Activated T-helper 9 cell treated with anti-CD3 and anti-CD28 coated beads, Interleukin-2, amount 50 U/mL, for 16 hours (primary cell): ENCODE data around the gene ELAPOR2.
A peak's percentile ranks its signal among the peaks of the same experiment; 100 is the strongest.
"Not testable (repeated sequence)": the region's sequence is repeated elsewhere in the genome, so short reads cannot be mapped to it uniquely, and the experiment has no call there.

Source experiments
- DNase-seq: peaks from one replicate; pipeline ENCODE4 v3.0.0-alpha.2; 2020; ENCODE audit warnings: low read depth

ELAPOR2 gene, protein sequence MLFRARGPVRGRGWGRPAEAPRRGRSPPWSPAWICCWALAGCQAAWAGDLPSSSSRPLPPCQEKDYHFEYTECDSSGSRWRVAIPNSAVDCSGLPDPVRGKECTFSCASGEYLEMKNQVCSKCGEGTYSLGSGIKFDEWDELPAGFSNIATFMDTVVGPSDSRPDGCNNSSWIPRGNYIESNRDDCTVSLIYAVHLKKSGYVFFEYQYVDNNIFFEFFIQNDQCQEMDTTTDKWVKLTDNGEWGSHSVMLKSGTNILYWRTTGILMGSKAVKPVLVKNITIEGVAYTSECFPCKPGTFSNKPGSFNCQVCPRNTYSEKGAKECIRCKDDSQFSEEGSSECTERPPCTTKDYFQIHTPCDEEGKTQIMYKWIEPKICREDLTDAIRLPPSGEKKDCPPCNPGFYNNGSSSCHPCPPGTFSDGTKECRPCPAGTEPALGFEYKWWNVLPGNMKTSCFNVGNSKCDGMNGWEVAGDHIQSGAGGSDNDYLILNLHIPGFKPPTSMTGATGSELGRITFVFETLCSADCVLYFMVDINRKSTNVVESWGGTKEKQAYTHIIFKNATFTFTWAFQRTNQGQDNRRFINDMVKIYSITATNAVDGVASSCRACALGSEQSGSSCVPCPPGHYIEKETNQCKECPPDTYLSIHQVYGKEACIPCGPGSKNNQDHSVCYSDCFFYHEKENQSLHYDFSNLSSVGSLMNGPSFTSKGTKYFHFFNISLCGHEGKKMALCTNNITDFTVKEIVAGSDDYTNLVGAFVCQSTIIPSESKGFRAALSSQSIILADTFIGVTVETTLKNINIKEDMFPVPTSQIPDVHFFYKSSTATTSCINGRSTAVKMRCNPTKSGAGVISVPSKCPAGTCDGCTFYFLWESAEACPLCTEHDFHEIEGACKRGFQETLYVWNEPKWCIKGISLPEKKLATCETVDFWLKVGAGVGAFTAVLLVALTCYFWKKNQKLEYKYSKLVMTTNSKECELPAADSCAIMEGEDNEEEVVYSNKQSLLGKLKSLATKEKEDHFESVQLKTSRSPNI

DNA sequence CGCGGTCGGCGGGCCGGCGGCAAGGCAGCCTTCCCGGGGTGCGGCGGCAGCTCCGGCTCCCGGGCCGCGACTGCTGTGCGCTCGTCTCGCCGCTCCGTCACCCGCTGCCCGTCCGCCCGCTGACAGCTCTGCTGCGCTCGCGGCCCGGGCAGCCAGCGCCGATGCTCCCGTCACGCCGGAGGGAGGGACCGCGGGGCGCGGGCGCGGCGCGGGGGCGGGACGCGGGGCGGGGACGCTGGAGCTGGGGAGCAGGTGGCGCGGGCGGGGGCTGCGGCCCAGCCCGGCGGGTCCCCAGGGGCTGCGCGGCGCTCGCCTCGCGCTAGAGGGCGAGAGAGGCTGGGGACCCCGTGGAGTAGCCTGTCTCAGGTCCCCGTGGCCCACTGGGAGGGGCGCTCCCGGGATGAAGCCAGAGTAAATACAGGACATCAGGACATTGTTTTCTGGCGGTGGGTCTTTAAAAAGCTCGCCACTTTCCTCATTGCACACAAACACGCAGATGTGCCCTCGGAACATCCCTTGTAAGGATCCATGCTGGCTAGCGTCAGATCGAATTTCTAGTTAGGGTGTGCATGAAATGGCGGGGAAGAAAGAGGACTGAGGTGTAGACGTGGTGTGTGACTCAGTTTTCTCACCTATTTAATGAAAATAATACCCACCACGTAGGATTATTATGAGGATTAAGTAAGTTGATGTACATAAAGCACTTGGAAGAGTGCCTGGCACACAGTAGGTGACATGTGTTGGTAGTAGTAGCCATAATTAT, at the start of gene ELAPOR2:
TSS of gene ELAPOR2 (minus strand) at position 130 of the 763 bp plus-strand sequence. CDS start 141 bp downstream, outside the sequence.
- DNase-seq, result peak; percentile 77

DNA sequence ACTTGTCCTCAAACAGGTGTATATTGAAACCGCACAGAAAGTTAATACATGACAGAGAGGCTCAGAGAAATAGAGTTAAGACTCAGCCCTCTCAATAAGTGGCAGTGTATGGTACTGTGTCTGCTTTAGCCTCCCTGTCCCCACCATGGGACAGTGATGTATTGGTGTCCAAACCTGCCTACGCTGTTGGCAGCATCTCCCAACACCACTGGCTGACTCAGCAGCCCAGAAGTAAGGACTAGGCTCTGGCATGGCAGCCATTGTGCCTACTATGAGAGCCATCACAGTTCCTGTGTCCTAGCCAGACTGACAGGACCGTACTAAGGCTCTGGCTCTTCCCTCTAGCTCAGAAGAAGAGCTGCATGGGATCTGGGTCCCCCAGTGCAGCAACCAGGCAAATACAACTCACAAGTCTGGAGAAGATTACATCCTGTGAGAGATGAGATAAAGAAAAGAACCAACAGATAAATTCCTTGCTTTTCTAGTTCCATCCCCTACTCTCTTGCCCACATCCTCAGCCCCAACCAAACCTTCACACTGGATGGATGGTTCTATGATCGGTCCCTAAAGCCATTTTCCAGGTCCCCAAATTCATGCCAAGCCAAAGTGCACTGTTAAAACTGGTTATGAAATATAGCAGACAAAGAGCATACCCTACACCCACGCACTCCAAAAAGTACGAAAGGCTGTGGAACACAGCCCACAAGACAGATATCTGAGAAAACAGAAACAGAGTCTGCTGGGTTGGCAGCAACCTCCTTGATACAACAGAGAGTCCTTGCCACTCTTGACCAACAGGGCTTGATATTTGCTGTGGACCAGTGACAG, 48.7 kb upstream of the ELAPOR2 start:
- DNase-seq, result no peak

DNA sequence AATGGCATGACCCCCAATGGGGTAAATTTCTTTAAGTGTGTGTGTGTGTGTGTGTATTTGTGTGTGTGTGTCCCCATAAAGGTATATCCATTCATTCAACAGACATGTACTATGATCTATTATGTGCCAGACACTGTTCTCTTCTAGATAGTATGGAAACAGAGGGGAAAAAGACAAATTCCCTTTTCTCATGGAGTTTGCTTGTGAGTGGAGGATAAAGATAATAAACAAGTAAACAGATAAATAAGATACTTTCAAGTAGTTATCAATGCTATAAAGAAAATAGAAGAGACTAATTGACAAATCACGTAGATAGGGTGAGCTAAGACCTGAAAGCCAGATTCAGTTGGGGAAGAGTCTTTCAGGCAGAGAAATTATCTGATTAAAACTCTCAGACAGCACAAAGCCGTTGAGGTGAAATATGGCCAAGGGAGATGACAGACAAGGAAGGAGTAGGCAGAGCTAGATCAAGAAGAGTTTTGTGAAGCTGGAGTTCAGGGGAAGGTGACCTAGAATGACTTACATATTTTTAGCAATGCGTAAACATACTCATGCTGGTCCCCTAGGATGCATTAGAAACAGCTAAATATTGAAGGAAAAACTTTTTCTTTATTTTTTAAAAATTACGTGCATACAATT, 47.6 kb upstream of the ELAPOR2 start:
- no peak for DNase-seq

DNA sequence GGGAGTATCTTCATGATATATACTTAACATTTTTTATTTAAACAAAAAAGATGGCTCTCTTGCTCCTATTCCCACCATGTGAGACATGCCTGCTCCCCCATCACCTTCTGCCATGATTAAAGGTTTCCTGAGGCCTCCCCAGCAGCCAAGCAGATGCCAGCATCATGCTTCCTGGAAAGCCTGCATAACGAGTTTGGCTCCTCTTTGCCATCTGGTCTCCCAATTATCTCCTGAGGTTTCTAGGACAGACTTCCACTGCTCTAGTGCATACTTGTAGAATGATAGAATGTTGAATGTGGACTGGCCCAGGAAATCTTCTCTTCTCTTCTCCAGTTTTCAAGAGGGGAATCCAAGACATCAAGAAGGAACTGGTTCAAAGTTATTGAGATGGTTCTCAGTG, 45.9 kb upstream of the ELAPOR2 start:
- no peak for DNase-seq

DNA sequence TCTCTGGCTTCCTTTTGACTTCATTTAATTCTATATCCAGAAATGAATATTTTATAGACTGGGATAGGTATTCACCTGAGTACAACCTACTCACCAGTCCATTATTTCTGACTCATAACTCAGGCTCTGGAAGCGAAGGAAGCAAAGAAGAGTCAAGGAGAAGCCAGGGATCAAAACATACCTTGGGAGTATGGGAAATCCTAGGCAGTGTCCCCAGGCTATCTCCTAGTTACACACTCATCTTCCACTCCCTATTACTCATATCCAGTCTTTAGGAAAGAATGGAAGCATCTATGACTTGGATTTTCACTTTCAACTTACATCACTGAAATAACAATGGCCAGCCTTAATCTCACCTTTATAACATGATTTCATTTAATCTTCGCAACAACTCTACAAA, 40.9 kb upstream of the ELAPOR2 start:
- no peak for DNase-seq

DNA sequence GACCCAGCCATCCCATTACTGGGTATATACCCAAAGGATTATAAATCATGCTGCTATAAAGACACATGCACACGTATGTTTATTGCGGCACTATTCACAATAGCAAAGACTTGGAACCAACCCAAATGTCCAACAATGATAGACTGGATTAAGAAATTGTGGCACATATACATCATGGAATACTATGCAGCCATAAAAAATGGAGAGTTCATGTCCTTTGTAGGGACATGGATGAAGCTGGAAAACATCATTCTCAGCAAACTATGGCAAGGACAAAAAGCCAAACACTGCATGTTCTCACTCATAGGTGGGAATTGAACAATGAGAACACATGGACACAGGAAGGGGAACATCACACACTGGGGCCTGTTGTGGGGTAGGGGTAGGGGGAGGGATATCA, 37.9 kb upstream of the ELAPOR2 start:
- DNase-seq, result not testable (repeated sequence)

DNA sequence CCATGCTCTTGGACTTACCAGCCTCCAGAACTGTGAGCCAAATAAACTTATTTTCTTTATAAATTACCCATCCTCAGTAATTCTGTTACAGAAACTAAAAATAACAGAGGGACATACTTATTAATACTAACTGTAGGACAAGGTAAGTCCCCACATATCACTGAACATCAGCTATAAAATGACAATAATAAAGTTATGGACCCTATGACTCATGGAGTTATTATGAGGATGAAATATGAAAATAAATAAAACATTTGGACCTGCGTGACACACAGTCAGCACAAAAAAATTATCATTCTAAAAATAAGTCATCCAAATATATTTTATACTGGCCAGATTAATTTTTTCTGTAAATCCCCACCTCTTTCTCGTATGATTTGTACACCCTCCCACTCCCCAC, 34.9 kb upstream of the ELAPOR2 start:
- no peak for DNase-seq

DNA sequence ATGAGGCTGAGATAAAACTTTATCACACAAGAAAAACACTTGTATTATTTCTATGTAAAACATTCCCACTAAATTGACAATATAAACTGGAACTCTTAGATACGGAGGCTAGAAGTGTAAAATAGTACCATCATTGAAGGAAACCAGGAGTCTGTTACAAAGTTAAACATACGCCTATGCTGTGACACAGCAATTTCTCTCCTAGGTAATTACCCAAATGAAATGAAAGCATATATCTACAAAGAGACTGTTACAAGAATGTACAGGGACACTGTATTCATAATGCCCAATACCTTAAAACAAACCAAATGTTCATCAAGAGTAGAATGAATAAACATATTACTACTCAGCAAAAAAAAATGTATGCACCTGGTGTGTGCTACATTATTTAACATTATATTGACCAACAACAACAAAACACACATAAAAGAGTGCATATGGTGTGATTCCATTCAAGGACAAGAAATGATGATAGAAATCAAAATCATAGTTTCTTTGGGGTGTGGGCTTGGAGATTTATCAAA, 33.2 kb upstream of the ELAPOR2 start:
- no peak for DNase-seq

DNA sequence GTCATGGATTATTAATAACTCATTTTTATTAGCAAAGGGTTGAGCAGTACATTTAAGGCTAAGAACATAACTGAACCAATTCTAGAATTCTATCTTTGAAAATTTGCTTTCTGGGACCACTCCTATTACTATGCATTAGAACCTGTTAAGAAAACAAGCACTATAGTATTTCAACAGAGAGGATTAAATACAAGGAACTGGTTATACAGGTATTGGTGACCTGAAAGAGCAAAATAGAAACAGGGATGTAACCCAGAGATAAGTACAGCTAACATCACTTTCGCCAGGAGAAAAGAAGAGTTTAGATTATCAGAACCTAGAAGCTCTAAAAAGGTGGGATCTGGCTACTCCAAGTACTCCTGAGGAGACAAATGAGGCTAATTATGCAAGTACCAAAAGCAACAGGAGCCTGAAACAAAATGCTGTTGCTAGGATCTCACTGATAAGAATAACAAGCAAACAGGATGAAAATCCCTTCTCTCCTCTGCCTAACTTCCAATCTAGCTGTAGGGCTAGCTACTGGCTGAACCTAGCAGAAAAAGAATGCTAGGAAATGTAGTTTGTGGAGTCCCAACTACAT, 32.1 kb upstream of the ELAPOR2 start:
- no peak for DNase-seq

DNA sequence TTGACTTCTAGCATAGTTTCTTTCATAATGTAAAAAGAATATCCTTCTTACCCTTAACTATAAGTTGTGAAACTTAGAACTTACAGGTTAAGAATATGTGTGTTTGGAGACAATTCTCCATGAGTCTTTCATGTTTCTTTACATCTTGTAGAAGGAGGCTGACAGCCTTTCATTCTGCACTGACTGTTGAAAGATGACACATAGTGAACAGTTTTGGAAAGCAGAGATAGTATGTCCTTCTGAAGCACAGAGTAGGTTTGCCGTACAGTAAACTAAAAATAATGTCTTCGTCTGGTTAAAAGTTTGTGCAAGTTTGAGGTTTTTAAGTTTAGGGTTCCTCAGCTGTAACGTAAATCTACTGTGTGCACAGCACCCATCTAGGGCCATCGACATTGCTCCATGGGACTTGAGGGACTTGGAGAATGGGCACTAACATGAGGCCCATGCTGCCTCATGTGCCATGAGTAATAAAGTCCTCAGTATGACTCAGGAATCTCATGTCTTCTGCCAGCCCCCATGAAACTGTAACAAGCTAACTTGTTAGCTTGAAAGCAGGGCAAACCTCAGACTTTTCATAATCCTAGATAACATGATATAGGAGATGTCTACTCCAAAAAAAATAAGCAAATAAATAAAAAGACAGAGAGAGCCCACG, 24.5 kb upstream of the ELAPOR2 start:
- no peak for DNase-seq

DNA sequence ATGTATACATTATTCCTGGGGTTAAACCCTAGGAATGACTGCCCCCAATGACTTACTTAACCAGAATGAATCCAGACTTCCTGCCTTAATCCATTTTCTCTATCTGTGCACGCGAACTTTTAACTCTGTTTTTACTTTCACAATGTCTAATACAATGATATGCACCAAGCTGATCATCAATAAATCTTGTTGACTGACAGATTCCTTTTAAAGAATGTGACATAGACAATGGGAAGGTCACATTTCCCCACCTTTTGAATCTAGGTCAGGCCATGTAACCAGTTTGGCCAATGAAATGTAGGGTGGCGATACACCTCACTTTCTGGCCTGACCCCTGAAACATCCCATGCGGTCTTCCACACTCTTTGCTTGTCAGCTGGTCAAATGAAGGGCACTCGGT, 23.2 kb upstream of the ELAPOR2 start:
- DNase-seq, result no peak

DNA sequence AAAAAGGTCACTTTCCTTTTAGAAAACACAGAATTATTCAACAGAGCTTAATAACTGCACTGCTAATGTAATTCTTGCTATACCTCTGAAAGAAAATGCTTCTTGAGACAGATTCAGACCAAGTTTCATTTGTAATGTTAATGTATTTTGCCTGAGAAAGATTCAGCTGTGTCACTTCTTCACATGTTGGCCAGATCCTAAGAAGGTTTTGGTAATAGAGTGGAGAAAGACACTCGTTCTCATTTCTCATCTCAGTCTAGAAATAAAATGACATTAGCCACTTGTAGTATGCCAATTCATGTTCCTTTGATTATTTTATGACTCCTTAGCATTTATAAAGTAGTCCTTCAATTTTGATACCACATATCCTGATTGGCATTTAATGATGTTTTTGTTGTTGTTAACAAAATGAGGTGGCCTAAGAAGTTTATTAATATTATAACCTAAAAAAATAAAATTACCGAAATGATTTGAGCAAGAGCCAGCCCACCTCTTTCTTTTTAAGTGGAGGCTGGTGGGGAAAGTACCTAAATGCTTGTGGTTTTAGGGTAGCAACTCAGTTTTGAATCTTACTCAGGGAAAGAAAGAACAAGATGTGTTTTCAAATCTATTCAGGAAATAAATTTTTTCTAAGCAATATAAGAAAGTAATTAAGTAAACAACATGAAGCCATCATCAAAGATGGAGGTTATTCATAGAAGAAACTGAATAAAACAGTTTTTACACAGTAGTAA, 16.4 kb upstream of the ELAPOR2 start:
- no peak for DNase-seq

DNA sequence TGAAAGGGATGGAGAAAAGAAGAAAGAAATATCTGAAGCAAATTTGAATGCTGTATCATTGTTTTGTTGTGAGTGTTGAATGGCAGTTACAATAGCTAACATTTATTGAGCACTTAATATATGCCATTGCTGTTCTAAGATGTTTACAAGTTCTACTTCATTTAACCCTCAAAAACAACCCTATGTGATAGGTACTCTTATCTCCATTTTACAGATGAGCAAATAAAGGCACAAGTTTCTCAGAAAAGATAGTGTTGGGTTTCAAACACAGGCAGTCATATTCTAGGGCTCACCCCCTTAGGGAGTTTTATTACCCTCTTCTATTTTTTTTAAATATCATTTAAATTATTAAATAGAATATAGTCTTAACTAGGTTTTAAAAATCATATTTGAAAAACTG, 8.3 kb upstream of the ELAPOR2 start:
- no peak for DNase-seq

DNA sequence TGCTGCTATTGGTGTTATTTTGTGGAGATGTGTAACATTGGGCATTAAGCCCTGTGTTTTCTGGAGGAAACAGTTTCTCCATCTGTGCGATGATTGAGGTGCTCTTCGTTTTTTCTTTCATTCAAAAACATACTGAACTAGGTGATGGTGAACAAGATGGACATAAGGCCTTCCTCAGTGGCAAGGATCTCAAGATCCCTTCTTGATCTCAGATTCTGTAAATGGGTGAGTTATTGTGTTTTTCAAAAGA, 759 bp upstream of the ELAPOR2 start:
- no peak for DNase-seq

DNA sequence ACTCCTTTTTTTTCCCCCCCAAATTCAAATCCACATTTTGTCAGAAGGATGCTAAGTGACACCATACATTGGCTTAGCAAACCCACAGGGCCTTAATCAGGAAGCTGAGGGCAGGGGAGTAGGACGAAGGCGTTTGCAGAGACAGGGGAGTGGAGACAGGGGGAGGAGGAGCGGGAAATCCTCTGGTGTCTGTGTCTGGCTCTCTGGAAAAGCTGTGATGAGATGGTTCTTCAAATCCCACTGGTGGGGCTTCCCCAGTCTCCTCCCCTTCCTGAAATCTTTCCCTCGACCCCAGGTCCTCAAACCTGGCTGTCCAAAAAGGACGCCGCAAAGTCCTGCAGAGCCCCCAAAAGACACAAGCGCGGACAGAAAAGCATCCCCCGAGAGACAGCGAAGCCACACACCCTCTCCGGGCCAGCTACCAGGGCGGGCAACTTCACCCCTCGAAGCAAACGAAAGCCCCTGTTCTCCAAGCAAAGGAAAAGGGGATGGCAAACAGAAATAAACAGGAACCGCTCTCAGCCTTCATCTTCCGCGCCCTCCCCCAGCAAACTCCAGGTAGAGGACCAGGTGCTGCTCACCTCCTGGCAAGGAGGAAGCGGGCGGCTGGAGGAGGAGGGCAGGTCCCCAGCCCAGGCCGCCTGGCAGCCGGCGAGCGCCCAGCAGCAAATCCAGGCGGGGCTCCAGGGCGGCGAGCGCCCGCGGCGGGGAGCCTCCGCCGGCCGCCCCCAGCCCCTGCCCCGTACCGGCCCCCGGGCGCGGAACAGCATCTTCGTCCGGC, 520 bp downstream of the ELAPOR2 start:
- DNase-seq, result peak; percentile 5

DNA sequence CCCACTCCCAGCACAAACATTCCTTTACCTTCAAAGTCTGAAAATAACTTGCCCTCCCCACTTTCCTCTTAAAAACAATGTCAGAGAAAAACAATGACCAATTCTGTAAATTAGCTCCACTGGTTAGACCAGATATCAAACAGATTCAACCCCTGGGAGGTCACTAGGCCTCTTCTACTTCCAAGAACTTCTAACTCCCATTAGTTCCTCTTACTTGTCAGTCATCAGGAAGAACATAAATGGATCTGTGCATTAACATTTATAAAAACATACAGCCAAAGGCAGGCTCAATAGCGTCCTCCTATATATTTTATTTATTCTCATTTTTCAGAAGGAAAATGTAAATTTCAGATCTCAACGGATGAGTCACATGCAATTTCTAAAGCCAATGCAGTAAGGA, 2.2 kb downstream of the ELAPOR2 start:
- DNase-seq, result no peak

DNA sequence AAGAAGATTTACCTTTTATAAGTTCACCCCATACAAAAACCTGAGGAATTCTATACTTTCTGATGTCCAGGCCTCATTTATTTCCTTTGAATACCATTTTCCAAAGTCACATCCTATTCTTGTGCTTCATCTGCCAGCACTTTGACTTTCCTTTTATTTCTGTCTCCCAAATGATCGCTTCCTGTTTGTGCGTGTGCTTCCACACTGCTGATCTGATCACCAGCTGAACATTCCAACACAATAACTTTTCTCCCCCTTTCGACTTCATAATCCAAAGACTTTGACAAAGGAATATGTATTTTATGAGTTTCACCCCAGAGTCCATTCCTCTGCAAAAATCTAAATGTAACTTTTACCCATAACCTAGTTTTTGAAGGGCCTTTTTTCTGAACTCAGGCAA, 3.1 kb downstream of the ELAPOR2 start:
- DNase-seq, result no peak

DNA sequence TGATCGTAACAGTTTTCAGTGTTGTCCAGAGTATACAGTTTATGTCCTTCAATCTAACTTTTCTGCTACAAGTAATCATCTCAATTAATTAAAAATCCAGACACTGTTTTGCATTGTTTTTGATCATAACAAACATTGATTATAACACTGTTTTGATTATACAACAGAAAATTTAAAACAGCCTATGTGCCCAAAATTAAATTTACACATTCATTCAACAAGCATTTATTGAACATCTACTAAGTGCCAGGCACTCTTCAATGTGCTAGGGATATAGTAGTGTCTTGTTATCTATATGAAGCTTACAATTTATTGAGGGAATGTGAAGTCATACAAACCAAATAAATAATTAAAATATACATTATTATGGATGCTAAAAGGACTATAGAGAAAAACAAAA, 10.6 kb downstream of the ELAPOR2 start:
- no peak for DNase-seq
